Neural progenitor cell (in vitro differentiated cells): ENCODE measurements around the gene CDHR2.

Experiments used
- EZH2 ChIP-seq: fragments of 200-600 bp; sonication (generic); IDR thresholded peaks from 2 replicates; pipeline ENCODE4 v1.6.1; 2017; ENCODE audit warnings: antibody characterized with exemption, mild to moderate bottlenecking, moderate library complexity
- EZH2phosphoT487 ChIP-seq: fragments of 200-600 bp; sonication (generic); IDR thresholded peaks from 2 replicates; pipeline ENCODE4 v1.6.1; 2017; ENCODE audit warnings: antibody characterized with exemption
- TF ChIP-seq, protein P1 (sequence below): fragments of 200-600 bp; sonication (generic); IDR thresholded peaks from 2 replicates; pipeline ENCODE4 v1.5.1; 2017; ENCODE audit warnings: antibody characterized with exemption, mild to moderate bottlenecking

DNA sequence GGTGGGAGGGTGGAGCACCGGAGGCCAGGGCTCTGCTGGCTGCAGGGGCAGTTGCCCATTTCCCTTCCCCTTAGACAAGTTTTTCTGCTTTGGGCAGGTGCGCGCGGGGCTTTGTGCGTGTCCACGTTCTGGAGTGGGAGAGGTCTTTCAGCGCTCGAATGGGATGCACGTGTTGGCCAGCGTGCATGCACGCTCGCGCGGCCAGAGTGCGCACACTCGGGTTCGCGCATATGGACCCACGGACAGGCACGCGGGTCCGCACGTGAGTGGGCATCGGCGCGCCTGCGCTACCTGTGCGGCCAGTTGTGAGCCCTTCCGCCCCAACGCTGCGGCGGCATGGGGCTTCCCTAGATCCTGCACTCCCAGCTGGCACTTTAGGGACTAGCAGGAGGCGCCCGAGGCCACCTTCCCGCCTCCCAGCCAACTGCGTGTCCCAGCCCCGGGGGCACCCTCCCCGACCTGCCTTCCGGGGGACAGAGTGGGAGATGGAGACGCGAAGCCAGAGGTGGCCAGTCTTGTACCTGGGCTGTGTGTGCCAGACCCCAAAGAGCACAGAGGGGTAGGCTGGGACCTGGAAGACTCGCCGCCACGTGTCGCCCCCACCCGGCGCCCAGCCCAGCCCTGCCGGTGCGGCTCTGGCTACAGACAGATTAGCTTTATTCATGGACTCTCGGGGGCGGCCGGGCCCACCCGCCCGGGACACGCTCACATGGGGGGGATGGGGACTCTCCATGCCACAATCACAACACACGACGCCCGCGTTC lies 70.6 kb downstream of the CDHR2 start:
- TF ChIP-seq, protein P1, sequence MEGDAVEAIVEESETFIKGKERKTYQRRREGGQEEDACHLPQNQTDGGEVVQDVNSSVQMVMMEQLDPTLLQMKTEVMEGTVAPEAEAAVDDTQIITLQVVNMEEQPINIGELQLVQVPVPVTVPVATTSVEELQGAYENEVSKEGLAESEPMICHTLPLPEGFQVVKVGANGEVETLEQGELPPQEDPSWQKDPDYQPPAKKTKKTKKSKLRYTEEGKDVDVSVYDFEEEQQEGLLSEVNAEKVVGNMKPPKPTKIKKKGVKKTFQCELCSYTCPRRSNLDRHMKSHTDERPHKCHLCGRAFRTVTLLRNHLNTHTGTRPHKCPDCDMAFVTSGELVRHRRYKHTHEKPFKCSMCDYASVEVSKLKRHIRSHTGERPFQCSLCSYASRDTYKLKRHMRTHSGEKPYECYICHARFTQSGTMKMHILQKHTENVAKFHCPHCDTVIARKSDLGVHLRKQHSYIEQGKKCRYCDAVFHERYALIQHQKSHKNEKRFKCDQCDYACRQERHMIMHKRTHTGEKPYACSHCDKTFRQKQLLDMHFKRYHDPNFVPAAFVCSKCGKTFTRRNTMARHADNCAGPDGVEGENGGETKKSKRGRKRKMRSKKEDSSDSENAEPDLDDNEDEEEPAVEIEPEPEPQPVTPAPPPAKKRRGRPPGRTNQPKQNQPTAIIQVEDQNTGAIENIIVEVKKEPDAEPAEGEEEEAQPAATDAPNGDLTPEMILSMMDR = no peak
- TF ChIP-seq EZH2 (peak; percentile 95), EZH2phosphoT487 (peak; percentile 83)
